Hepatocyte (in vitro differentiated cells): ENCODE results near the gene FHOD3.

Experiments
- EZH2 ChIP-seq: fragments of 200-600 bp; sonication (generic); IDR thresholded peaks from 2 replicates; pipeline ENCODE4 v1.6.1; 2016; ENCODE audit warnings: antibody characterized with exemption, mild to moderate bottlenecking, borderline replicate concordance
- EZH2phosphoT487 ChIP-seq: fragments of 200-600 bp; sonication (generic); IDR thresholded peaks from one replicate; pipeline ENCODE4 v1.6.1; 2018; ENCODE audit warnings: antibody characterized with exemption, mild to moderate bottlenecking, low read depth, moderate library complexity; ENCODE audit not compliant: unreplicated experiment, severe bottlenecking

DNA sequence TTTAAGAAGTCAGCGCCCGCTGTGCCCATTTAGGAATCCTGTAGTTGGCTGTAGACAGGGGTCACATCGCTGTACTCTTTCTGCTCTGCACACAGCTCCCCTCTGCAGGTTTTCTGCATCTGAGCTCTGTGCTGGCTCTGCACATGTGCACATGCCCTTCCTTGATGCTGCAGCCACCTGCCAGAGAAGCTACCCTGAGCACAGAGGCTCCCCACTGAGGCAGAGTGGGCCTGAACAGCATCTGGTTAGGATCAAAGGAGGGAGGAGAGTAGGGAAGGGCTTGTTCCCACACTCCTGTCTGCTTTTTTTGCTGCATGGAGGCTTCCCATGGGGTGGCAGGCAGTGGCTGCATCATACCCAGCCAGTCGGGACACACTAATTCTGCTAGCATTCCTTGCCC is 238.9 kb downstream of the FHOD3 start:
- TF ChIP-seq EZH2phosphoT487, result no peak
- TF ChIP-seq EZH2, result no peak
